Measurements from ENCODE around the gene EFHC1. TPM values are rescaled to one million over a fixed set of nuclear protein-coding genes. Genes with fewer than 3 reads are reported as not detected.

Gene EFHC1
- polyA plus RNA-seq, 1 donor from 2014 or later, result 173 TPM

DNA sequence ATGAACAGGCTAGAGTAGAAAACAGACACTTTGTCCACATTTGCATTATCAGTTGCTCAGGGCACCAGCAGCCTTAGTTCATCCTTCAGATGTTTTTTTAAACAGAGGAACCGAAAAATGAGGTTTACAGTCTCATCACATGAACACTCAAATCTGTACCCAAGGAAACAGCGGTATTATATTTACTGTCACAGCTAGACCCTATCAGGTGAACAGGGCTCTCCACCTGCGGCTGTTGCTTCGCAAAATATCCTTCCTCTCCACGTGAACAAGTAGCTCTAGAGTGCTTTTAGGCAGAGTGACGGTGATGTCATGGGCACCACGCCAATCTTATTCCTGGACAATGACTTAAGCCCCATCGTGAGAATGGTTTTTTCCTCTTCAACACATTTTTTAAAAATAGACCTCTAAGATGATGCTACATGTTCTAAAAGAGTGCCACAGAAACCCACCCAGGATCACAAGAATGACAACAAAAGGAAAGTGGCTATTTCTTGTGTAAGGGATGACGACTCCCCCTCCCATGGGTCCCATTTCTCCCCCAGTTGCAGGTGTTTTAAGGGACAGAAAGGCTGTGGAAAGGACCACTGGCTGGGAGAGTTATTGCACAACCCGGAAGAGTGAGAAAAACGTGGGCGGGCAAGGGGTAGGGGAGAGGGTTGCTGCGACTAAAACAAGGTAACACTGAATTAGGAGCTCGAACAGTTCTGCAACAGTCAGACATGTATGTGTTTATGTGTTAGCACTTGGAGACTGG lies 77.7 kb downstream of the EFHC1 start:
- H2AFZ ChIP-seq (ENCODE audit: low read depth, low read length), result no peak overlapping the region
- peaks cover 9% of the 10 kb centered on the region for H3K36me3 ChIP-seq (ENCODE audit: insufficient read depth, low read length)
- no peaks in the 10 kb centered on the region for H3K9me2 ChIP-seq (ENCODE audit: insufficient read depth, low read length)
- H3K9me3 ChIP-seq (ENCODE audit: low read length), result no peaks in the 10 kb centered on the region
- no peaks in the 10 kb centered on the region for H3K79me2 ChIP-seq (replicated peaks; ENCODE audit: insufficient read depth, low read length)
- no peak overlapping the region for H3K9ac ChIP-seq (ENCODE audit: low read length)
- H3K27me3 ChIP-seq (ENCODE audit: insufficient read depth, low read depth, low read length), result no peaks in the 10 kb centered on the region
- no peak overlapping the region for H3K4me2 ChIP-seq (ENCODE audit: low read length)
- H3K4me3 ChIP-seq (ENCODE audit: low read length), result no peak overlapping the region
- no peaks in the 10 kb centered on the region for H4K20me1 ChIP-seq (ENCODE audit: insufficient read depth)
- no peak overlapping the region for H3K27ac ChIP-seq (ENCODE audit: low read length)
- no peaks in the 10 kb centered on the region for H3F3A ChIP-seq (ENCODE audit: insufficient read depth, low read length, poor library complexity, severe bottlenecking)
- TF ChIP-seq TAF1 (IDR thresholded peaks at IDR 0.05; ENCODE audit: low read depth) (no peak), SMC3 (conservative IDR thresholded peaks at IDR 0.05; ENCODE audit: poor library complexity) (no peak), EP300 (conservative IDR thresholded peaks at IDR 0.05; ENCODE audit: poor library complexity, severe bottlenecking) (no peak), RAD21 (conservative IDR thresholded peaks at IDR 0.05) (no peak), EZH2 (IDR thresholded peaks at IDR 0.05; ENCODE audit: borderline replicate concordance, insufficient read depth, low read length, poor library complexity, severe bottlenecking) (no peak), REST (IDR thresholded peaks at IDR 0.05; ENCODE audit: borderline replicate concordance) (no peak), MXI1 (conservative IDR thresholded peaks at IDR 0.05; ENCODE audit: poor library complexity, severe bottlenecking) (no peak), POLR2AphosphoS5 (IDR thresholded peaks at IDR 0.05) (no peak), CTCF (IDR thresholded peaks at IDR 0.05; ENCODE audit: poor library complexity, severe bottlenecking) (no peak)

DNA sequence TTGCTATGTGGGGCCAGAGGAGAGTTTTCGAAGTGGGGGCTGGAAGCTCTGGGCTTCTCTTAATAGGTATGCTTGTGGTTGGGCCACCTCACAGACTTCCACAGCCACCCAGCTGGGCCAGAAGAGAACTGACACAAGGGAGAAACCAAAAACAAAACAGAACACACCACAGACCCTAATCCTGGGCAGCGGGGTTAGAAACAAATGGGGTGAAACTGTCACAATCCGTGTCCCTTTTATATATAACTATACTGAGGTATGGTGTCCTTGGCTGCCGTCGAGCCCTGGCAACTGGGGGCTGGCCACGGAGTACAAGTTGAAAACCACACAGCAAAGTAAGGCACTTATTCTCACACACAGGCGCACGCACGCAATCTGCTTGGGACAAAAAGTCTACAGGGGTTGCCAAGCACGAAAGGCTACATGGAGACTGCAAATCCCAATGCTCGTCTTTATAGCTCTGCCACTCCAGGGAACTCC lies 78.4 kb downstream of the EFHC1 start:
- no peak overlapping the region for H3K27ac ChIP-seq (ENCODE audit: low read length)
- no peaks in the 10 kb centered on the region for H3K9me2 ChIP-seq (ENCODE audit: insufficient read depth, low read length)
- no peak overlapping the region for H3K4me3 ChIP-seq (ENCODE audit: low read length)
- no peak for TF ChIP-seq RAD21 (conservative IDR thresholded peaks at IDR 0.05)
- no peak for TF ChIP-seq REST (IDR thresholded peaks at IDR 0.05; ENCODE audit: borderline replicate concordance)
- TF ChIP-seq MXI1 (conservative IDR thresholded peaks at IDR 0.05; ENCODE audit: poor library complexity, severe bottlenecking), result no peak
- TF ChIP-seq SMC3 (conservative IDR thresholded peaks at IDR 0.05; ENCODE audit: poor library complexity), result no peak
- TF ChIP-seq EP300 (conservative IDR thresholded peaks at IDR 0.05; ENCODE audit: poor library complexity, severe bottlenecking), result no peak
- no peak for TF ChIP-seq CTCF (IDR thresholded peaks at IDR 0.05; ENCODE audit: poor library complexity, severe bottlenecking)
- TF ChIP-seq EZH2 (IDR thresholded peaks at IDR 0.05; ENCODE audit: borderline replicate concordance, insufficient read depth, low read length, poor library complexity, severe bottlenecking), result no peak
- no peak for TF ChIP-seq TAF1 (IDR thresholded peaks at IDR 0.05; ENCODE audit: low read depth)
- H3K9ac ChIP-seq (ENCODE audit: low read length), result no peak overlapping the region
- H3K4me2 ChIP-seq (ENCODE audit: low read length), result no peak overlapping the region
- no peaks in the 10 kb centered on the region for H3K79me2 ChIP-seq (replicated peaks; ENCODE audit: insufficient read depth, low read length)
- no peak overlapping the region for H2AFZ ChIP-seq (ENCODE audit: low read depth, low read length)
- peaks cover 9% of the 10 kb centered on the region for H3K36me3 ChIP-seq (ENCODE audit: insufficient read depth, low read length)
- no peaks in the 10 kb centered on the region for H3F3A ChIP-seq (ENCODE audit: insufficient read depth, low read length, poor library complexity, severe bottlenecking)
- no peaks in the 10 kb centered on the region for H3K9me3 ChIP-seq (ENCODE audit: low read length)
- no peaks in the 10 kb centered on the region for H4K20me1 ChIP-seq (ENCODE audit: insufficient read depth)
- no peaks in the 10 kb centered on the region for H3K27me3 ChIP-seq (ENCODE audit: insufficient read depth, low read depth, low read length)

All from neural cell (in vitro differentiated cells).